Uterus (tissue), 4 donors: Measurements from ENCODE around the gene KRT84. TPM values are rescaled to one million over a fixed set of nuclear protein-coding genes. Genes with fewer than 3 reads are reported as not detected.

Experiments used
- DNase-seq, 2 donors: peaks; one replicate each; pipeline ENCODE4 v3.0.0-alpha.2; 2019 to 2020
- H3K27ac ChIP-seq, 2 donors: fragments of 200-600 bp; sonication (generic); 1 replicate in 1 of 2; 2 replicates in 1 of 2; pipeline ENCODE4 v1.5.1; 2016 to 2018
- H3K27me3 ChIP-seq, 2 donors: fragments of 200-600 bp; sonication (generic); one replicate each; pipeline ENCODE4 v1.5.1; 2018 to 2019; ENCODE audit warnings: control low read depth in 1 of 2
- H3K36me3 ChIP-seq, 2 donors: fragments of 200-600 bp; sonication (generic); one replicate each; pipeline ENCODE4 v1.5.1; 2019; ENCODE audit warnings: control low read depth in 1 of 2
- H3K4me1 ChIP-seq, 2 donors: fragments of 200-600 bp; sonication (generic); one replicate each; pipeline ENCODE4 v1.5.1; 2018 to 2019; ENCODE audit warnings: control low read depth in 1 of 2
- H3K4me3 ChIP-seq, 2 donors: fragments of 200-600 bp; sonication (generic); 1 replicate in 1 of 2; 2 replicates in 1 of 2; pipeline ENCODE4 v1.5.1; 2018 to 2019; ENCODE audit warnings: mild to moderate bottlenecking in 1 of 2
- H3K9me3 ChIP-seq, 2 donors: fragments of 200-600 bp; sonication (generic); one replicate each; pipeline ENCODE4 v1.5.1; 2019; ENCODE audit warnings: control low read depth in 1 of 2
- CTCF ChIP-seq, 4 experiments: fragments of 200-600 bp in 2 of 4; fragments of 450-650 bp in 2 of 4; sonication (generic) in 2 of 4; IDR thresholded peaks; one replicate each; pipeline ENCODE4 v1.5.1; 2016 to 2019; ENCODE audit warnings: antibody characterized with exemption in 4 of 4, mild to moderate bottlenecking in 2 of 4, moderate library complexity in 1 of 4
- POLR2A ChIP-seq, 2 donors: fragments of 450-650 bp; IDR thresholded peaks; one replicate each; pipeline ENCODE4 v1.6.1; 2016; ENCODE audit warnings: antibody characterized with exemption in 2 of 2, mild to moderate bottlenecking in 1 of 2, moderate library complexity in 1 of 2
- intact Hi-C: fragments of 100-400 bp; cut with DNase I; formaldehyde crosslinking; loops from one replicate; pipeline ENCODE4 v1.15.1; 2023; ENCODE audit warnings: low total_unique reads
- total RNA-seq, 4 donors: library from RNA; depleted of rRNA in 3 of 4; stranded (reverse); fragments of >200 nt in 3 of 4; gene quantifications; one replicate each; pipeline versions ENCODE4 v1.1.0 to v1.2.4, GENCODE V29; 2014 to 2023
- donor health status: DM: yes; HTN: yes; CAD: no.

Gene KRT84
- total RNA-seq, 4 donors from 2014 or later = 0.14 TPM; not detected in 3

- Histone ChIP-seq H3K27me3 (no peaks in the 10 kb centered on the region), H3K9me3 (no peaks in the 10 kb centered on the region), H3K27ac (no peak overlapping the region), H3K36me3 (no peaks in the 10 kb centered on the region), H3K4me3 (no peak overlapping the region), H3K4me1 (no peaks in the 10 kb centered on the region)
- TF ChIP-seq POLR2A (IDR thresholded peaks at IDR 0.05) = no peak
- TF ChIP-seq CTCF (IDR thresholded peaks at IDR 0.05) = no peak
- intact Hi-C loops = no loop called here
- DNase-seq = no peak
Observed at GRCh38 chr12:52354200-52354599, 31.3 kb downstream of the KRT84 start.

- DNase-seq = no peak
- Histone ChIP-seq H3K4me1 (no peaks in the 10 kb centered on the region), H3K36me3 (no peaks in the 10 kb centered on the region), H3K27me3 (no peaks in the 10 kb centered on the region), H3K9me3 (no peaks in the 10 kb centered on the region), H3K27ac (no peak overlapping the region), H3K4me3 (no peak overlapping the region)
- TF ChIP-seq CTCF (IDR thresholded peaks at IDR 0.05) (no peak), POLR2A (IDR thresholded peaks at IDR 0.05) (no peak)
- intact Hi-C loops = no loop called here
Observed at GRCh38 chr12:52353766-52354165, 31.7 kb downstream of the KRT84 start.

- Histone ChIP-seq H3K4me3 (no peak overlapping the region), H3K4me1 (no peaks in the 10 kb centered on the region), H3K9me3 (no peaks in the 10 kb centered on the region), H3K36me3 (no peaks in the 10 kb centered on the region), H3K27me3 (no peaks in the 10 kb centered on the region), H3K27ac (no peak overlapping the region)
- DNase-seq = no peak
- TF ChIP-seq CTCF (IDR thresholded peaks at IDR 0.05) = no peak
- no peak for TF ChIP-seq POLR2A (IDR thresholded peaks at IDR 0.05)
- intact Hi-C loops = no loop called here
Observed at GRCh38 chr12:52352951-52353350, 32.5 kb downstream of the KRT84 start.

- Histone ChIP-seq H3K4me3 (no peak overlapping the region), H3K9me3 (no peaks in the 10 kb centered on the region), H3K36me3 (no peaks in the 10 kb centered on the region), H3K4me1 (no peaks in the 10 kb centered on the region), H3K27ac (no peak overlapping the region), H3K27me3 (no peaks in the 10 kb centered on the region)
- no peak for DNase-seq
- TF ChIP-seq CTCF (IDR thresholded peaks at IDR 0.05) (no peak), POLR2A (IDR thresholded peaks at IDR 0.05) (no peak)
- intact Hi-C loops = no loop called here
Observed at GRCh38 chr12:52351196-52352059, 34.0 kb downstream of the KRT84 start.

- no peaks in the 10 kb centered on the region for H3K4me1 ChIP-seq
- no peak overlapping the region for H3K27ac ChIP-seq
- TF ChIP-seq CTCF (IDR thresholded peaks at IDR 0.05) = no peak
- TF ChIP-seq POLR2A (IDR thresholded peaks at IDR 0.05) = no peak
- no peaks in the 10 kb centered on the region for H3K9me3 ChIP-seq
- intact Hi-C loops = no loop called here
- H3K4me3 ChIP-seq = no peak overlapping the region
- H3K27me3 ChIP-seq = no peaks in the 10 kb centered on the region
- no peaks in the 10 kb centered on the region for H3K36me3 ChIP-seq
- DNase-seq = no peak
Observed at GRCh38 chr12:52350786-52351185, 34.7 kb downstream of the KRT84 start.
